Activated T-cell treated with anti-CD3 and anti-CD28 coated beads for 1 hour (primary cell): ENCODE data around the gene PRSS8.

Source experiments
- DNase-seq: peaks from one replicate; pipeline ENCODE4 v3.0.0-alpha.2; 2020; ENCODE audit warnings: low read depth

The PRSS8 gene

DNA sequence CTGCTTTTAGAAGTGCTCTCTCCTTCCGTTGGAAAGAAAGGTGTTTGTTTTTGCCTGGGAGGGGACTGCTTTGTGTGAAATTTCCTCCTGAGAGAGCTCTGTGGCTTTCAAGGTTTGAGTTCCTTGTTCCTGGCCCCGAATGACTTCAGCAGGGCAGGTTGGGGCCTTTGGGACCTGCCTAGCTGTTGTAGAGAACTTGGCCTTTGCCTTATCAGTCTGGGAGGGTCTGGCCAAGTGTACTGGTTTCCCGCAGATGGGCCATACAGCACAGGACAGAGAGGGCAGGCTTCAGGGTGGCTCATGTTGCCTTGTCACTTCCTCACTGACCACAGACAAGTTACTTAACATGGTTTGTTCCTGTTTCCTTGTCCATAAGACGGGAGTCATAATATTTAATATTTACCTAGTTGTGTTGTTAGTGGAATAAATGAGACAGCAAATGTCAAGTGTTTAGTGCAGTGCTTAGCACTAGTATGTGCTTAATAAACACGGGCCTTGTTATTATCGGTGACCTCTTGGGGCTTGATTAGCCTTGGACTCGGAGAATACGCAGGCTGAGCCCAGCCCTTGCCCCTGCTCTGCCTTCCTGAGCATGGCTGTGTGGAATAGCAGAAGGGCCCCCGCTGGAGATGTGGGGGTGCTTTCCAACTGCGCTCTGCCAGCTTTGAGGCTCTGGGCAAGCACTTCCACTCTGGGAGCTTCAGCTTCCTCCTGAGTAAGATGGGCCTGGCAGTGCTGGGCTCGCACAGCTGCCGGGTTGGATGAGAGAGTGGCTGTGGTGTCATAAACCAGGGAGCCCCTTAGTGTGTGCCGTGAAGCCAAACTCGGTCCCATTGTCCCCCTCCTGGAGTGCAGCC lies 6.6 kb downstream of the PRSS8 start:
- no peak for DNase-seq

DNA sequence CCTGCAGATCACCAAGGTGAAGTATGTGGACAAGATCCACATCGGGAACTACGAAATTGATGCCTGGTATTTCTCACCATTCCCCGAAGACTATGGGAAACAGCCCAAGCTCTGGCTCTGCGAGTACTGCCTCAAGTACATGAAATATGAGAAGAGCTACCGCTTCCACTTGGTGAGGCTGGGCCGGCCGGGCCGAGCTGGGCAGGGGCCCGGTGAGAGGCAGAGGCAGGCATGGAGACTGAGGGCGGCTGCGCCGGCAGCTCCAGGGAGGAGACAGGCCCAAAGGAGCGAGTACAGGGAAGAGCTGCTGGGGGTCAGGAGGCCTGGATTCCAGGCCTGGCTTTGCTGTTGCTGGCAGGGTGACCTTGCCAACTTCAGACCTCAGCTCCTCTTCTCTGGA lies 8.3 kb downstream of the PRSS8 start:
- DNase-seq = no peak

DNA sequence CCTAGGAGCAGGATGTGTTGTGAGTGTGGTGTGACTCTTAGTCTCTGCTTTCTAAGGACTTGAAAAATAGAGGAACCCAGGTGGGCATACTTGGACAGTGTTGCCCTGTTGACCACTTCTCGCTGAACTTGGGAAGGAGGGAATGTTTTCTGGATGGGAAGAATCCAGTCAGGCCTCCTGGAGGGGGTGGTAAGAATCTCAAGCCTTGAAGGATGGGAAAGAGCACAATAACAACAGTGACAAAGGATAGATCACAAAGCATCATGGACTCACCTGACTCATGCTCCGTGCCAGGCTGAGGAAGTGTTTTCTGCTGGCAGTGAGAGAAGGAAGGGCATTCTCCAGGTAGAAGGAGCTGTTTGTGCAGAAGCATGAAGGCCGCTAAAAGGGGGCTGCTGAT lies 9.7 kb downstream of the PRSS8 start:
- no peak for DNase-seq

DNA sequence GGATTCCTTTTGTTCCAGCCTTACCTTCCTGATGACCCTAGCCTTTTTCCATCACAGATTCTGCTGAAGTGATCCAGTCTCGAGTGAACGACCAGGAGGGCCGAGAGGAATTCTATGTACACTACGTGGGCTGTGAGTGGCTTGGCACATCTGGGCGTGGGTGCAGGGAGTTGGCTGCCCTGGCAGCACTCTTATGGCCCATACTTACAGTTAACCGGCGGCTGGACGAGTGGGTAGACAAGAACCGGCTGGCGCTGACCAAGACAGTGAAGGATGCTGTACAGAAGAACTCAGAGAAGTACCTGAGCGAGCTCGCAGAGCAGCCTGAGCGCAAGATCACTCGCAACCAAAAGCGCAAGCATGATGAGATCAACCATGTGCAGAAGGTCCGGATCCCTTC lies 15.4 kb downstream of the PRSS8 start:
- no peak for DNase-seq

DNA sequence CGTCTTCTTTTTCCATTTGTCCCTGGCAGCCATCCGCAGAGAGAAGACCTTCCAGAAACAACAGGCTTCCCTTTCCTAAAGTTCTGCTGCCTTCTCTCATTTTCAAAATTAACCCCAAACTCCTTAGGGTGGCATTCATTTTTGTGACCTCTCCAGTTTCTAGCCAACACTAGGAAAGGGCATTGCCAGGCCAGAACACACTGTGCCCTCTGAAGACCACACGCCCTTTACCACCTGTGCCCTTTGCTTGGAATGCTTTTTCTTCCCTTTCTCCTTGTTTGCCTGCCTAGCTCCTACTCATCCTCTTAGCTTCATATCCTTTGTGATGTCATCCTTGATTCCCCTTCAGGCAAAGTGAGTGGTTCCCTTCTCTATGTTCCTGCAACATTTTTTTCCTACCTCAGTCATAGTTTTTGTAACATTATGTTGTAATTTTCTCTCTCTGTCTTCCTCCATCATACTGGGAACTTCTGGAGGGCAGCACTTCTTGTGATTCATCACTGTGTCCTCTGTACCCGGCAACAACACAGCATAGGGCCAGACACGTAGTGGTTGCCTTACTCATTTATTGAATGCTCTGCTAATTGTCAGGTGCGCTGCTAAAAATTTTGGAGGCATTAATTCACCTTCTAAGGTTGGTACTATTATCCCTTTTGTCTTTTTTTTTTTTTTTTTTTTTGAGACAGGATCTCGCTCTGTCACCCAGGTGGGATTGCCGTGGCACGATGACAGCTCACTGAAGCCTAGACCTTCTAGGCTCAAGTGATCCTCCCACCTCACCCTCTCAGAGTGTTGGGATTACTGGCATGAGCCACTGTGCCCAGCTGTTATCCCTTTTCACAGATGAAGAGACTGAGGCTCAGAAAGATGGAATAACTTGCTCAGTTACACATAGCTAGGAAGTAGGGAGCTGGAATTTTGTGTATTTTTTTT lies 17.0 kb downstream of the PRSS8 start:
- DNase-seq = no peak

DNA sequence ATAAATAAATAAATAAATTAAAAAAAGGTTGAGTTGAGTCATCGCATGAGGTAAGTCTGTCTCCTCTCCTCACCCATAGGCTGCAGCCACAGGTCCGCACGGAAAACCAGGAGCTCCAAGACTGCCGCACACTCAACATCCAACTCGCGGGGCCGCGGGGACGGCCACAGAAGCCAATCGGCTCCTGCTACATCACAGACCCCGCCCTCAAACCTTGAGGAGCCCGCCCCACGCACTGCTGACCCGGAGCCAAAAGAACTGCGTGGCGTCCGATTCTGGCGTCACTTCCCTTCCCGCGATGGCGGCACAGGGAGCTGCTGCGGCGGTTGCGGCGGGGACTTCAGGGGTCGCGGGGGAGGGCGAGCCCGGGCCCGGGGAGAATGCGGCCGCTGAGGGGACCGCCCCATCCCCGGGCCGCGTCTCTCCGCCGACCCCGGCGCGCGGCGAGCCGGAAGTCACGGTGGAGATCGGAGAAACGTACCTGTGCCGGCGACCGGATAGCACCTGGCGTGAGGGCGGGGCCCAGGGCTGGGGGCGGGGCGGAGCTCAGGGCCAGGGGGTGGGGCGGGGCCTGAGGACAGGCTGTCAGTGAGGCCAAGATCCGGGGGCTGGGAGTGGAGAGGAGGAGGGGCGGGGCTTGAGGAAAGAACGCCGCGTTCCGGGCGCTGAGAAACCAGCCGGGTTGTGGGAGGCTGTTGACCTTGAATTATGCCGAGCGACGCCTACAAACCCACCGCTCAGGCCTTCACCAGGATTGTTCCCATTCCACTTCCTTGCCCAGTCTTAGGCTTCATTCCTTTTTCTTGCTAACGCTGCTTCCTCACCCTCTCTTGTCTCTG lies 17.9 kb downstream of the PRSS8 start, which contains the start of gene KAT8:
TSS of gene KAT8 (plus strand) at position 281 of the 839 bp plus-strand sequence. CDS start at position 299, 18 bp downstream.
- DNase-seq = peak; percentile 93

DNA sequence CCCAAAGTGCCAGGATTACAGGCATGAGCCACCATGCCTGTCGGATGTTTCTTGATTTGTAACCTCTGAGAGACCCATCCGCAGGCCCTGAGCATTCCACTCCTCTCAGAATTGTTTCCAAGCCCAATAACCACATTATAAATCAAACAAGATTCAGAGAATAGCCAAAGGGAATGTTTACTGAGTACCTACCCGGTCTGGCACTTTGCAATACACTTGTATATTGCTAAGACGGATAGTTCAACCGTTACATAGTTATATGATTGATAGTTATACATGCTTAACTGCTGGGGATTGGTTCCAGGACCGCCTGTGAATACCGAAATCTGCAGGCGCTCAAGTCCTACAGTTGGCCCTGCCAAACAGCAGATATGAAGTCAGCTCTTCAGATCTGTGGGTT lies 21.1 kb downstream of the PRSS8 start:
- no peak for DNase-seq

DNA sequence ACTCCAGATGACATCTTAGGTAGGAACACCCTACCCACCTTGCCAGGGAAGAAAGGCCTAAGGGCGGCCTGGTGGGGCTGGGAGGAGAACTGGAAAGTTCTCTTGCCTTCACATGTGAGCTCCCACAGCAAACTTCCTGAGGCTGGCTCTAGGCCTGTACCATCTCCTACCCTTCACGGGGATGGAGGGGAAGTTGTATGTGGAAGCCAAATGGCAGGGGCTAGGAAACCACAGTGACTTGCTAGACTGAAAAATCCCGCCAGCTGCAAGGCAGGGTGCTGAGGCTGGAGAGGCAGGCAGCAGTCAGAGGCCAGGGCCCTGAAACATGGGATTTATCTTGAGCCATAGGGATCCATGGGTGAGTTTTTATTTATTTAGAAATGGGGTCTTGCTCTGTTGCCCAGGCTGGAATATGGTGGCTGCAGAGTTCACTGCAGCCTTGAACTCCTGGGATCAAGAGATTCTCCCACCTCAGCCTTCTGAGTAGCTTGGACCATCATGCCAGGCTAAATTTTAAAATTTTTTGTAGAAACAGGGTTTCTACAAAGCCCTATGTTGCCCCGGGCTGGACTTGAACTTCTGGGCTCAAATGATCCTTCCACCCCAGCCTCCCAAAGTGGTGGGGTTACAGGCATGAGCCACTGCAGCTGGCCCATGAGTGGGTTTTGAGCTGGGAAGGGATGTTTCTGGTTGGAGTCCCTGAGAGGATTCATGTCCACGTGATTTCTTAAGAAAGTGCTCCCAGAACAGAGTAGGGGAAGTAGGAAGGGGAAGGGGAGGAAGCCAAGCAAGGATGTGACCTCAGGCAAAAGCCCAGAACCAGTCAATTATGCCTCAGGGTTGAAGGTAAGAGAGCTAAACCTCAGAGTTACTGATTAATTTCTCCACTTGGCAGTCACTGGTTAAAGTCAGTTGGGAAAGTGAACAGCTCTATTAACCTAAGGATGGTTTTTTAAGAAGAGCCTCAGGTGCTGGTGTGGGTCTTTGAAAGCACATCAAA lies 22.1 kb downstream of the PRSS8 start:
- DNase-seq = no peak

DNA sequence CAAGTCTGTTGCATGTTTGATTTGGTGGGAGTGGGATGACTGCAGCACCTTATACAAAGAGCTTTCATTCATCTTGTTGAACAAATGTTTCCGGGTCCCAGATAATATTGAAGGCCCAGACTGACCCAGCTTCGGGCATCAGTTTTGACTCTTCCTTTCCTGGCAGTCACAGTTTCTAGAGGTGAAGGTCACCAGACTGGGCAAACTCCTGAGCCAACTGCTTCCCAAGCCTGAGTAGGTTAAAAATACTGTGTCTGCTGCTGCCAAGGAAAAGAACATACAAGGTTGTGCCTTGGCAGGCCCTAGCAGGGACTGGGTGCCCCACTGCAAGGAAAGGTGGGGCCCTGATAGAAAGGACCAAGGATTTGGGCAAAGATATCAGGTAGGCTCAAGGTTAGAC lies 22.8 kb downstream of the PRSS8 start:
- DNase-seq = no peak

DNA sequence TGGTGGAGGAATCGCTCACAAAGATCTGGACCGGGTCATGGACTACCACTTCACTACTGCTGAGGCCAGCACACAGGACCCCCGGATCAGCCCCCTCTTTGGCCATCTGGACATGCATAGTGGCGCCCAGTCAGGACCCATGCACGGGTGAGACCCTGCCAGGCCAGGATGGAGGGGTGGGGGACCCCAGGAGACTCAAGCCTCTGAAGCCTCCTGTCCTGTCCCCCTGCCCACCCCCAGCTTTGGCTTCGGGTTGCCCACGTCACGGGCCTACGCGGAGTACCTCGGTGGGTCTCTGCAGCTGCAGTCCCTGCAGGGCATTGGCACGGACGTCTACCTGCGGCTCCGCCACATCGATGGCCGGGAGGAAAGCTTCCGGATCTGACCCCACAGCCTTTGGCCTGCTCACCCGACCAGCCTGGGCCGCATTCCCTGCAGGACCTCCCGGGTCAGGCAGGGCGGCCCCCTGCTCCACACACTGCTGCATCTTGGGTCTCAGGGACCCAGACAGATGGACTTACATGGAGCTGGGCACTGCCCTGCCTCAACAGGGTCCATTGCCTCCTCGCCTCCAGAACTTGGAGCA lies 23.6 kb downstream of the PRSS8 start:
- no peak for DNase-seq

DNA sequence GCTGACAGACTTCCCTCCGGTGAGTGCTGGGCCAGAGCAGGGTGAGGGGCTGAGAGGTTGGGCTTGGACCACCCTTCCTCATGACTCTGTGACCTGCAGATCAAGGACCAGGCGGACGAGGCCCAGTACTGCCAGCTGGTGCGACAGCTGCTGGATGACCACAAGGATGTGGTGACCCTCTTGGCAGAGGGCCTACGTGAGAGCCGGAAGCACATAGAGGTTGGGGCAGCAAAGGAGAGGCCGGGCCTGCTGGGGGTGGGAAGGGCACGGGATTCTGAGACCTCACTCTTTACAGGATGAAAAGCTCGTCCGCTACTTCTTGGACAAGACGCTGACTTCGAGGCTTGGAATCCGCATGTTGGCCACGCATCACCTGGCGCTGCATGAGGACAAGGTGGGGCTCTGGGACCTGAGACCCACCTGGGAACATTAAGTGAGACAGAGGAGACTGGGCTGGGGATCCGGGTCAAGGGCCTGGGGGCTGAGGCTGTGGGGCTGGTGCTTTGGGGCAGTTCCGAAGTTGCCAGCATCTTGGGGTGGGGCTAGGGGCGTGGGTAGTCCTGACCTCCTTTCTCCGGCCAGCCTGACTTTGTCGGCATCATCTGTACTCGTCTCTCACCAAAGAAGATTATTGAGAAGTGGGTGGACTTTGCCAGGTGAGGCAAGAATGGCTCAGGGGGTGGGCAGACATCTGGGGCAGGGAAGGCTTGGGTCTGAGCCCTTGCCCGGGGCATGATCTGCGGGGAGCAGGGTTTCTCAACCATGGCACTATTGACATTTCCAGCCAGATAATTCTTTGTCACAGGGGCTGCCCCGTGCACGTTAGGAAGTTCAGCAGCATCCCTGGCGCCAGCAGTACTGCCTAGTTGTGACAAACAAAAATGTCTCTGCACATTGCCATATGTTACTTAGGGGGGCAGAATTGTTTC lies 25.2 kb downstream of the PRSS8 start:
- no peak for DNase-seq

DNA sequence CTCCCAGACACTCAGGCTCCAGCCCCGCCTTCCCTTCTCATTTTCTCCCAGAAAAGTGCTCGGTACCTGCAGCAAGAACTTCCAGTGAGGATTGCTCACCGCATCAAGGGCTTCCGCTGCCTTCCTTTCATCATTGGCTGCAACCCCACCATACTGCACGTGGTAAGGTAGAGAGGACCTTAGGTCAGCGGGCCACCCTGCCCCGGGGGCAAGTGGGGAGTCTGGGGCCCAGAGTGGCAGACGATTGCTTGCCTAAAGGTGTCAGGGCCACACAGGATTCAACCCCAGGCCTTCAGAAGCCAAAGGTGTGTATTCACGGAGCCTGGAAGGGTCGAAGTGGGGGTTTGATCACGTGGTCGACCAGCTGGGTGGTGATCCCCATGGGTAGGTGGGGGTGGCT lies 25.9 kb downstream of the PRSS8 start:
- no peak for DNase-seq

DNA sequence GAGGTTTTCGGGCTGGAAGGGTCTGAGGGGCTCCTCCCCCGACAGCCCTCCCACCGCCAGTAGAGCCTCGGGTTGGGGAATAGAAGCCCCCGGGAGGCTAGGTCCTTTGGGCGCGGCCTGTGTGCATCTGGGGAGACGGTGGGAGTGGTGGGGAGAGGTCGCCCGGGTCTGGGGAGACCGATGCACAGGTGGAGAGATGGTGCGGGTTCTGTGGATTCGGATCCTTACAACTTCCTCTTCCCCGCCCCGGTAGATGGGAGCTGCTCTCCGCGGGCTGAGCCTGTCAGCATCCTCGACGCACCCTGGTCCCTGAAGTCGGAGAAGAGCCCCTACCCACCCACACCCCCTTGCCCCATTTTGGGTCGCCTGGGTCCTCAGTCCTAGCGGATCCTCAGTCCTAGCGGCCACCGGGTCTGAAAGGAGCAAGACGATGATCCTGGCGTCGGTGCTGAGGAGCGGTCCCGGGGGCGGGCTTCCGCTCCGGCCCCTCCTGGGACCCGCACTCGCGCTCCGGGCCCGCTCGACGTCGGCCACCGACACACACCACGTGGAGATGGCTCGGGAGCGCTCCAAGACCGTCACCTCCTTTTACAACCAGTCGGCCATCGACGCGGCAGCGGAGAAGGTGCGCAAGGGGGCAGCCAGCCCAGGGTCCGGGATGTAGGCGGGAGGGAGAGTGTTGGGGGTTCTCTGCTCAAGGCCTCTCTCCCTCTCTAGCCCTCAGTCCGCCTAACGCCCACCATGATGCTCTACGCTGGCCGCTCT lies 26.6 kb downstream of the PRSS8 start:
- DNase-seq = no peak

DNA sequence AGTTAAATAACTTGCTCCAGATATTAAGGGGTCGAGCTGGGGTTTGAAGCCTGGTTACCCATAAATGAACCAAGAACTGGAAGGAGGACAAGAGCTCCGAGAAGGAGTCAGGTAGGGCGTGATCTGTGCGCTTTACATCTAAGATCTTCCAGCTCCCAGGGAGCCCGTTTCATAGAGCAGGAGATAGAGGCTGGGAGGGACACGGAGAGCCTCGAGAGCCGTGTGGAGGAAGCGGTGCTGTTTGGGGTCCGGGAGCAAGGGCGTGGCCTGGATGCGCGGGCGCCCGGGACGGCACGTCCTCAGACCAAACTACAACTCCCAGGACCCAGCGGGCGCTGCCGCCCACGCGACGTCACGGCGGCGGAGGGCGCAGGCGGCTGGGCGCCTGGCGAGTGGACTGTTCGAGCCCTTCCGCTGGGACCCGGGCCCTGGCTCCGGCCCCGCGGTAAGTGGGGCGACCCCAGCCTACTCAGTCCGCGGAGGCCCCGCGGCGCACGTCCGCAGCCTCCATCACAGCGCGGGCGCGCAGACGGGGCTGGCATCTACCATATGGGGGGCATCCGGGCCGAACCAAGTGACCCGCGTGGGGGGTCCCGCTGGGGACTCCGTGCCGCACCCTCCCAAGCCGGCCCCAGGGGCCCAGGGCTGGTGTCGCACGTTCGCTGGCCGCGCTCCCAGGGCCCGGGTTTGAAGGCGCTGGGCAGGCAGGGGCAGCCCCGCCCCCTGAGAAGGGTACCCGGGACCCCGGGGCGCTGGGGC lies 27.3 kb downstream of the PRSS8 start, which contains the start of gene BCKDK:
TSS of gene BCKDK (plus strand) at position 352 of the 759 bp plus-strand sequence. CDS start 838 bp downstream, outside the sequence.
- peak; percentile 47 for DNase-seq

DNA sequence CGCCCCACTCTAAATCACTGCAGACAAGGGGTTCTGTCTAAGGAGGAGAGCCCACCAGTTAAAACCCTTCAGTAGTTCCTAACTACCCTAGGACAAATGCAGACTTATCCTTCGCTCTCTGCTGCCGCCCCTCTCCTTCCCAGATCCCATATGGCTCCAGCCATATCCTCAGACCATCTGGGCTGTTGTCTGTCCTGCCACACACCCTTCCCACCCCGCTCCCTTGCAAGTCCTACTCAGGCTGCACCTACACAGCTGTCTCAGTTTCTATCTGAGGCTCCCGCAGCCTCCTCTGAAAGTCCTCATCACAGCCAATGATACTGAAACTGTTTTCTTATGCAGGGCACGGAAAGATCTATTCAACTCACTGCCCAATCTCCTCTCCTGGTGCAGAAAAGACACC lies 28.1 kb downstream of the PRSS8 start:
- no peak for DNase-seq

DNA sequence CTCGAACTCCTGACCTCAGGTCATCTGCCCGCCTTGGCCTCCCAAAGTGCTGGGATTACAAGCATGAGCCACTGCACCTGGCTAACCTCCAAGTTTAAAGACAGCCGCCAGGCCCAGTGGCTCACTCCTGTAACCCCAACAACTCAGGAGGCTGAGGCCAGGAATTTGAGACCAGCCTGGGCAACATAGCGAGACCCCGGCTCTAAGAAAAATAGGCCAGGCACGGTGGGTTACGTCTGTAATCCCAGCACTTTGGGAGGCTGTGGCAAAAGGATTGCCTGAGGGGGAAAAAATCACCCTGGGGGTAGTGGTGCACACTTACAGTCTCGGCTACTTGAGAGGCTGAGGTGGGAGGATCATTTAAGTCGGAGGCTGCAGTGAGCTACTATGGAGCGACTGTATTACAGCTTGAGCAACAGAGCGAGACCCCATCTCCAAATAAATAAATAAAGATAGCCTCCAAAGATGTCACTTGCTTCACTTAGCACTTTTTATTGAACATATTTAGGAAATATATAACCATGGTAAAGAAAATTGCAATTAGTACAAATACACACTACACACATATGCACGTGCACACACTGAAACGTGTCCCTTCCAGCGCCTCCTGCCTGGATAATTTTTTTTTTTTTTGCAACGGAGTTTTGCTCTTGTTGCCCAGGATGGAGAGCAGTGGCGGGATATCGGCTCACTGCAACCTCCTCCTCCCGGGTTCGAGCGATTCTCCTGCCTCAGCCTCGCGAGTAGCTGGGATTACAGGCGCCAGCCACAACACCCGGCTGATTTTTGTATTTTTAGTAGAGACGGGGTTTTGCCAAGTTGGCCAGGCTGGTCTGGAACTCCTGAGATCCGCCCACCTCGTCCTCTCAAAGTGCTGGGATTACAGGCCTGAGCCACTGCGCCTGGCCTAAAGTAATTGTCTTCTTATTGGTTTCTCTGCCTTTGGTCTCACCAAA lies 28.7 kb downstream of the PRSS8 start:
- DNase-seq = no peak
